PC-9 (cell line): ENCODE data around the gene SCART1.

ENCODE experiments used
- CTCF ChIP-seq: fragments of 200-600 bp; sonication (generic); conservative IDR thresholded peaks from 2 replicates; pipeline ENCODE4 v1.6.1; 2017; ENCODE audit warnings: mixed run types, antibody characterized with exemption, mild to moderate bottlenecking, moderate library complexity
- EZH2 ChIP-seq: fragments of 200-600 bp; sonication (generic); IDR thresholded peaks from 2 replicates; pipeline ENCODE4 v1.8.0; 2017; ENCODE audit warnings: antibody characterized with exemption, low read depth

GRCh38 chr10:133465950-133466474 is 12.3 kb downstream of the SCART1 start:
- TF ChIP-seq CTCF = no peak
- no peak for TF ChIP-seq EZH2
